ENCODE results near the gene MARF1. TPM values are rescaled to one million over a fixed set of nuclear protein-coding genes. Genes with fewer than 3 reads are reported as not detected.
A peak's percentile ranks its signal among the peaks of the same experiment; 100 is the strongest.

Gene MARF1
- total RNA-seq, 1 donor from 2014 or later = 58.8 TPM

GRCh38 chr16:15640966-15641365, 2.0 kb downstream of the MARF1 start:
- intact Hi-C loops (cut with micrococcal nuclease) = loop anchor here (5.0 kb wide), 3 partner anchors 246 to 1009 kb away; partner anchors contain the start of genes BFAR, CEP20, NTAN1 and PARN
- Mint-ChIP-seq H3K4me1 (ENCODE audit: low read depth) (peaks cover 69% of the 10 kb centered on the region), H3K27ac (peak overlapping the region; percentile 96), H3K4me3 (peak overlapping the region; percentile 96), H3K9me3 (no peaks in the 10 kb centered on the region), H3K27me3 (ENCODE audit: insufficient read depth) (no peaks in the 10 kb centered on the region), H3K36me3 (ENCODE audit: low read depth) (peaks cover 27% of the 10 kb centered on the region)
- DNase-seq (ENCODE audit: low spot score) = no peak

GRCh38 chr16:15639061-15639568, 3.8 kb downstream of the MARF1 start:
- no peak for DNase-seq (ENCODE audit: low spot score)
- H3K4me1 Mint-ChIP-seq (ENCODE audit: low read depth) = peaks cover 82% of the 10 kb centered on the region
- intact Hi-C loops (cut with micrococcal nuclease) = loop anchor here (1.0 kb wide), 2 partner anchors 48 to 67 kb away; no protein-coding TSS in a partner anchor
- no peaks in the 10 kb centered on the region for H3K9me3 Mint-ChIP-seq
- peaks cover 41% of the 10 kb centered on the region for H3K36me3 Mint-ChIP-seq (ENCODE audit: low read depth)
- no peaks in the 10 kb centered on the region for H3K27me3 Mint-ChIP-seq (ENCODE audit: insufficient read depth)
- H3K4me3 Mint-ChIP-seq = peak overlapping the region; percentile 49
- peak overlapping the region; percentile 92 for H3K27ac Mint-ChIP-seq

- peaks cover 72% of the 10 kb centered on the region for H3K4me1 Mint-ChIP-seq (ENCODE audit: low read depth)
- intact Hi-C loops (cut with micrococcal nuclease) = no loop called here
- DNase-seq (ENCODE audit: low spot score) = no peak
- H3K36me3 Mint-ChIP-seq (ENCODE audit: low read depth) = peaks cover 57% of the 10 kb centered on the region
- no peaks in the 10 kb centered on the region for H3K27me3 Mint-ChIP-seq (ENCODE audit: insufficient read depth)
- peak overlapping the region; percentile 55 for H3K4me3 Mint-ChIP-seq
- H3K9me3 Mint-ChIP-seq = no peaks in the 10 kb centered on the region
- peak overlapping the region; percentile 90 for H3K27ac Mint-ChIP-seq
Measured at GRCh38 chr16:15636392-15636873, 6.5 kb downstream of the MARF1 start.

- H3K27ac Mint-ChIP-seq = peak overlapping the region; percentile 90
- no peak overlapping the region for H3K4me3 Mint-ChIP-seq
- no peak for DNase-seq (ENCODE audit: low spot score)
- intact Hi-C loops (cut with micrococcal nuclease) = no loop called here
- no peaks in the 10 kb centered on the region for H3K9me3 Mint-ChIP-seq
- H3K27me3 Mint-ChIP-seq (ENCODE audit: insufficient read depth) = no peaks in the 10 kb centered on the region
- H3K36me3 Mint-ChIP-seq (ENCODE audit: low read depth) = peaks cover 59% of the 10 kb centered on the region
- H3K4me1 Mint-ChIP-seq (ENCODE audit: low read depth) = peaks cover 67% of the 10 kb centered on the region
Measured at GRCh38 chr16:15635926-15636325, 7.0 kb downstream of the MARF1 start.

- intact Hi-C loops (cut with micrococcal nuclease) = no loop called here
- H3K27me3 Mint-ChIP-seq (ENCODE audit: insufficient read depth) = no peaks in the 10 kb centered on the region
- H3K27ac Mint-ChIP-seq = peak overlapping the region; percentile 10
- no peak for DNase-seq (ENCODE audit: low spot score)
- no peak overlapping the region for H3K4me3 Mint-ChIP-seq
- no peaks in the 10 kb centered on the region for H3K9me3 Mint-ChIP-seq
- H3K36me3 Mint-ChIP-seq (ENCODE audit: low read depth) = peaks cover 58% of the 10 kb centered on the region
- H3K4me1 Mint-ChIP-seq (ENCODE audit: low read depth) = peaks cover 33% of the 10 kb centered on the region
Measured at GRCh38 chr16:15631730-15632409, 11.1 kb downstream of the MARF1 start.

GRCh38 chr16:15621889-15622288, 21.1 kb downstream of the MARF1 start:
- Mint-ChIP-seq H3K27ac (no peak overlapping the region), H3K36me3 (ENCODE audit: low read depth) (peaks cover 47% of the 10 kb centered on the region)

GRCh38 chr16:15621456-15621855, 21.5 kb downstream of the MARF1 start:
- Mint-ChIP-seq H3K4me1 (ENCODE audit: low read depth) (no peaks in the 10 kb centered on the region), H3K36me3 (ENCODE audit: low read depth) (peaks cover 51% of the 10 kb centered on the region), H3K4me3 (no peak overlapping the region), H3K27me3 (ENCODE audit: insufficient read depth) (no peaks in the 10 kb centered on the region), H3K9me3 (no peaks in the 10 kb centered on the region), H3K27ac (no peak overlapping the region)
- intact Hi-C loops (cut with micrococcal nuclease) = no loop called here
- no peak for DNase-seq (ENCODE audit: low spot score)

More at GRCh38 chr16:15621889-15622288, 21.1 kb downstream of the MARF1 start:
- Mint-ChIP-seq H3K4me3 (no peak overlapping the region), H3K4me1 (ENCODE audit: low read depth) (no peaks in the 10 kb centered on the region), H3K27me3 (ENCODE audit: insufficient read depth) (no peaks in the 10 kb centered on the region), H3K9me3 (no peaks in the 10 kb centered on the region)
- intact Hi-C loops (cut with micrococcal nuclease) = no loop called here
- no peak for DNase-seq (ENCODE audit: low spot score)

GRCh38 chr16:15620611-15621195, 22.3 kb downstream of the MARF1 start:
- intact Hi-C loops (cut with micrococcal nuclease) = no loop called here
- Mint-ChIP-seq H3K4me3 (no peak overlapping the region), H3K27ac (no peak overlapping the region), H3K27me3 (ENCODE audit: insufficient read depth) (no peaks in the 10 kb centered on the region), H3K4me1 (ENCODE audit: low read depth) (no peaks in the 10 kb centered on the region), H3K9me3 (no peaks in the 10 kb centered on the region), H3K36me3 (ENCODE audit: low read depth) (peaks cover 55% of the 10 kb centered on the region)
- no peak for DNase-seq (ENCODE audit: low spot score)

GRCh38 chr16:15618392-15618791, 24.6 kb downstream of the MARF1 start:
- Mint-ChIP-seq H3K36me3 (ENCODE audit: low read depth) (peaks cover 43% of the 10 kb centered on the region), H3K27ac (peak overlapping the region; percentile 27)

GRCh38 chr16:15617901-15618300, 25.1 kb downstream of the MARF1 start:
- DNase-seq (ENCODE audit: low spot score) = no peak

More at GRCh38 chr16:15618392-15618791, 24.6 kb downstream of the MARF1 start:
- intact Hi-C loops (cut with micrococcal nuclease) = no loop called here
- Mint-ChIP-seq H3K4me1 (ENCODE audit: low read depth) (no peaks in the 10 kb centered on the region), H3K27me3 (ENCODE audit: insufficient read depth) (no peaks in the 10 kb centered on the region), H3K9me3 (no peaks in the 10 kb centered on the region), H3K4me3 (no peak overlapping the region)
- DNase-seq (ENCODE audit: low spot score) = no peak

GRCh38 chr16:15616475-15617165, 26.3 kb downstream of the MARF1 start:
- no peaks in the 10 kb centered on the region for H3K9me3 Mint-ChIP-seq
- no peak overlapping the region for H3K27ac Mint-ChIP-seq
- intact Hi-C loops (cut with micrococcal nuclease) = no loop called here
- no peaks in the 10 kb centered on the region for H3K4me1 Mint-ChIP-seq (ENCODE audit: low read depth)
- H3K27me3 Mint-ChIP-seq (ENCODE audit: insufficient read depth) = no peaks in the 10 kb centered on the region
- H3K36me3 Mint-ChIP-seq (ENCODE audit: low read depth) = peaks cover 51% of the 10 kb centered on the region
- no peak for DNase-seq (ENCODE audit: low spot score)
- no peak overlapping the region for H3K4me3 Mint-ChIP-seq

More at GRCh38 chr16:15617901-15618300, 25.1 kb downstream of the MARF1 start:
- Mint-ChIP-seq H3K9me3 (no peaks in the 10 kb centered on the region), H3K27ac (peak overlapping the region; percentile 27), H3K4me3 (no peak overlapping the region), H3K4me1 (ENCODE audit: low read depth) (no peaks in the 10 kb centered on the region), H3K36me3 (ENCODE audit: low read depth) (peaks cover 44% of the 10 kb centered on the region), H3K27me3 (ENCODE audit: insufficient read depth) (no peaks in the 10 kb centered on the region)
- intact Hi-C loops (cut with micrococcal nuclease) = no loop called here

GRCh38 chr16:15616012-15616411, 26.9 kb downstream of the MARF1 start:
- Mint-ChIP-seq H3K27me3 (ENCODE audit: insufficient read depth) (no peaks in the 10 kb centered on the region), H3K9me3 (no peaks in the 10 kb centered on the region), H3K36me3 (ENCODE audit: low read depth) (peaks cover 52% of the 10 kb centered on the region), H3K27ac (no peak overlapping the region), H3K4me3 (no peak overlapping the region), H3K4me1 (ENCODE audit: low read depth) (no peaks in the 10 kb centered on the region)
- intact Hi-C loops (cut with micrococcal nuclease) = no loop called here
- DNase-seq (ENCODE audit: low spot score) = no peak

- Mint-ChIP-seq H3K27me3 (ENCODE audit: insufficient read depth) (no peaks in the 10 kb centered on the region), H3K9me3 (no peaks in the 10 kb centered on the region), H3K4me3 (no peak overlapping the region), H3K4me1 (ENCODE audit: low read depth) (peaks cover 7% of the 10 kb centered on the region), H3K27ac (no peak overlapping the region), H3K36me3 (ENCODE audit: low read depth) (peaks cover 52% of the 10 kb centered on the region)
- no peak for DNase-seq (ENCODE audit: low spot score)
- intact Hi-C loops (cut with micrococcal nuclease) = no loop called here
Measured at GRCh38 chr16:15613676-15614075, 29.3 kb downstream of the MARF1 start.

Data from activated T-helper 1 cell treated with anti-CD3 and anti-CD28 coated beads, Interleukin-12 subunit alpha, Interleukin-12 subunit beta, Interleukin-2, Interleukin-4 antibody, amounts not matched to agents 30 ng/mL and 10 ng/mL and 1 ng/mL, durations not matched to agents 14 hours and 24 hours and 36 hours (primary cell).